Measurements from ENCODE around the gene NAA80.

The NAA80 gene

DNA sequence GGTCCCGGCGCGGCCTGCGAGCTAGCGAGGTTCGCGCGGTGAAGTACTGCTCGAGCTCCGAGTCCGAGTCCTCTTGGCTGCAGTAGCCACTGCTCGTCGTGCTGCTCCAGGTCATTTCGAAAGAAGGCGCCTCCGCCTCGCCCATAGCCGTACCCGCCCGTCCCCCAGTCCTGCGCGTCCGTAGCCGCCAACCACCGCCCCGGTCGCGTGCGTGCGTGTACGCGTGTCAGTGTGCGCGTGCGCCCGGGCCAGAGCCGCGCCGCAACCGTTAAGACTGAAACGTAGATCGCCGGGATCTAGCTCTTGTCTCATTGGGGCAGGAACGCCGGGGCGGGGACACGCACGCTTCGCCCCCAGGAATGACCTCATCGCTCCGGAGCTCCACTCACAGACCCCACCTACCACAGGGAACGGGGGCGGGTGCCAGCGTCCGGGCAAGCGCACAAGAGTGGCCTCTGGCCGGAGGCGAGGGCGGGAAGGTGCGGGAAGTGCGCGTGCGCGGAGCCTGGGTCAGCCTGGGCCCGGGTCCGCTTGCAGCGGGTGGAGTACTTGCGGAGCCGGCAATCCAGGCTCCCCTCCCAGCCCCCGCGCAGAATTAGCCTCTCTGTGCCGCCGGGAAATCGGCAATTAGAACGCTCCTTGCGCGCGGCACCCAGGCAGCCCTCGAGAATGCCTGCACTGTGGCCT is 38.1 kb upstream of the NAA80 start:
- DNase-seq (ENCODE audit: low read depth in 2 of 2): peak; percentile 100
- peak overlapping the region; percentile 85 to 89 for H3K4me3 ChIP-seq (replicated peaks in 1 of 2; ENCODE audit: low read depth in 2 of 2, low read length in 2 of 2)
- TF ChIP-seq, protein P1, sequence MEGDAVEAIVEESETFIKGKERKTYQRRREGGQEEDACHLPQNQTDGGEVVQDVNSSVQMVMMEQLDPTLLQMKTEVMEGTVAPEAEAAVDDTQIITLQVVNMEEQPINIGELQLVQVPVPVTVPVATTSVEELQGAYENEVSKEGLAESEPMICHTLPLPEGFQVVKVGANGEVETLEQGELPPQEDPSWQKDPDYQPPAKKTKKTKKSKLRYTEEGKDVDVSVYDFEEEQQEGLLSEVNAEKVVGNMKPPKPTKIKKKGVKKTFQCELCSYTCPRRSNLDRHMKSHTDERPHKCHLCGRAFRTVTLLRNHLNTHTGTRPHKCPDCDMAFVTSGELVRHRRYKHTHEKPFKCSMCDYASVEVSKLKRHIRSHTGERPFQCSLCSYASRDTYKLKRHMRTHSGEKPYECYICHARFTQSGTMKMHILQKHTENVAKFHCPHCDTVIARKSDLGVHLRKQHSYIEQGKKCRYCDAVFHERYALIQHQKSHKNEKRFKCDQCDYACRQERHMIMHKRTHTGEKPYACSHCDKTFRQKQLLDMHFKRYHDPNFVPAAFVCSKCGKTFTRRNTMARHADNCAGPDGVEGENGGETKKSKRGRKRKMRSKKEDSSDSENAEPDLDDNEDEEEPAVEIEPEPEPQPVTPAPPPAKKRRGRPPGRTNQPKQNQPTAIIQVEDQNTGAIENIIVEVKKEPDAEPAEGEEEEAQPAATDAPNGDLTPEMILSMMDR (IDR thresholded peaks at IDR 0.05; ENCODE audit: low read depth, low read length): no peak

DNA sequence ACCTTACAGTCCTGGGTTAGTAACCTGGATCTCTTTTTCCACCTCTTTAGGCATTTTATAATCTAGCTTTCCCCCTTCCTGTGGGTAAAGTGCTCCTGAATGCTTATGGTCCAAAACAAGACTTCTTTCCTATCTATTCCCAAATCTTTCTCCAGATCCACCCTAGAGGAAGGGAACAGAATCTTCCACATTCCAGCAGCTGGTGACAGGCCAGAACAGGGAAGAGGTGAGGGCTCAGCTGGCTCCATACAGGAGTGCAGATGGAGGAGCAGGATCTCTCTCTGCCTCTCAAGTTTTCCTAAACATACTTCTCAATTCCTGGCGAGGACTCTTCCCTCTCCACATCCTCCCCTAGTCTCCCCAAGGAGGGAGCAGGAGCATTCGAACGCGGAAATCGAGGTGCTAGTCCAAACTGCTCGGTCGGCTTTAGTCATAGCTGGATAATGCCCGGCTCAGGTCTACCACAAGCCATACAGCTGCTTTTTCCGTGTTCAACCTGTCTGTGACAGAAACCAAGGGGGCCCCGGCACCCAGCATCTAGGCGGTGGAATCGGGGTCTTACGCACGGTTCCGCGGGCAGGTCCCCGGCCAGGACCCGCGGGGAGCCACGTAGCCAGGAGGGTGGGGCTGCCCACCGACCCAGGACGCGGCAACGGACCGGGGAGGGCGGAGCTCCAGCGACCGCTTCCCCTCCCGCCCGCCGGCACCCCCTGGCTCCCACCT is 37.4 kb upstream of the NAA80 start:
- H3K4me3 ChIP-seq (replicated peaks in 1 of 2; ENCODE audit: low read depth in 2 of 2, low read length in 2 of 2): peak overlapping the region; percentile 85 to 89
- DNase-seq (ENCODE audit: low read depth in 2 of 2): peak; percentile 39 to 49
- TF ChIP-seq, protein P1 (IDR thresholded peaks at IDR 0.05; ENCODE audit: low read depth, low read length): no peak

DNA sequence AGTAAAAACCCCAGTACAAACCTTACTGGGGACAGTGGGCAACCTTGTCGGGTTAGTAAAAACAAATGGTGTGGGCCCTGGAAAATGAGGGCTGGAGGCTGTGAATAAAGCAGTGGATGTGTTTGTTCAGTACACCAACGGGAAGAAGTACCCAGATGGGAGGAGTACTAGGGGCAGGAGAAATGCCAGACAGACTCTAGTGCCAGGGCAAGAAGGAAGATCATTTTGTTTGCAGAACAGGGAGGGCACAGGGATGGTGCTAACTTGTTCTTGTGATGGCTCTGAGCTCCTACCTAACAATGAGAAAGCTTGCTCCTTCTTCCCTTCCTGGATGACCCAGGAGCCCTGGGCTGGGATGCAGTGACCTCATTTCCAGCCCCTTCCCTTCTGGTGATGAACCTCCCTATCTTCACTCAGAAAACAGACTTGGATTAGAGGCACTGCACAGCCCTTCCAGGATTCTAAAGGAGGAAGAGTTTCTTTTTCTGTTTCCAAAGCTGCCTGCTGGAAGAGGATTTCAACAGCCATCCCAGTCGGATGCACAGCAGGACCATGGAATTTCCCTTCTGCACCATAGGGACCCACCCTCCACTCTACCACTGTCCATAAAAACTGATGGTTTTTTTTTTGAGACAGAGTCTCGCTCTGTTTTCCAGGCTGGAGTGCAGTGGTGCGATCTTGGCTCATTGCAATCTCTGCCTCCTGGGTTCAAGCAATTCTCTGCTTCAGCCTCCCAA is 35.3 kb upstream of the NAA80 start:
- TF ChIP-seq, protein P1 (IDR thresholded peaks at IDR 0.05; ENCODE audit: low read depth, low read length): no peak
- no peak for DNase-seq (ENCODE audit: low read depth in 2 of 2)
- H3K4me3 ChIP-seq (replicated peaks in 1 of 2; ENCODE audit: low read depth in 2 of 2, low read length in 2 of 2): peak overlapping the region in 1 of 2 donors; percentile 13

DNA sequence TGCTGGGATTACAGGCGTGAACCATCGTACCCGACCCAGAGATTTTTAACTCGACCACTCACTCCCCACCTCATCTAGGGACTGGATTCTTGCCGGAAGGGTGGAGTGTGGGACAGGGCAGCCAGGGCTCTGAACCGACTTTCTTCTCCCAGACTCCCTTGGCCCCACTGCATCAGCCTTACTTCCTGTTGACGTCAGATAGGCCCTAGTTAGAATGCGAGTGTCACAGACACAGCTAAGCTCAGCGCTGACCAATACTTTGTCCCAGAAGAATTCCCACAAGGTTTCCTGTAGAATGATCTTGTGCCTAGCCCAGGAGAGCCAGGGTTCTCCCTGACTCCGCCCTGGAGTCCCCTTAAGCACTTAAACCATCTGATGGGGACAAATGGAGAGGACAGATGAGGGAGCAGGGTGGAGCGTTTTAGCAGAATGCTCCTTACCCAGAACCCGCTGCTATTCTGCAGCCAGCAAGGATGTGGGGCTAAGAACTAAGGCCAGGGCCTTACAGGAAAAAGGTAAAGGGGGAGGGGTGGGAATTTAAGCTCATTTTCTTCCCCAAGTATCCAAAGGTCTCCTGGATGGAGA is 34.6 kb upstream of the NAA80 start:
- peak; percentile 93 to 95 for DNase-seq (ENCODE audit: low read depth in 2 of 2)

DNA sequence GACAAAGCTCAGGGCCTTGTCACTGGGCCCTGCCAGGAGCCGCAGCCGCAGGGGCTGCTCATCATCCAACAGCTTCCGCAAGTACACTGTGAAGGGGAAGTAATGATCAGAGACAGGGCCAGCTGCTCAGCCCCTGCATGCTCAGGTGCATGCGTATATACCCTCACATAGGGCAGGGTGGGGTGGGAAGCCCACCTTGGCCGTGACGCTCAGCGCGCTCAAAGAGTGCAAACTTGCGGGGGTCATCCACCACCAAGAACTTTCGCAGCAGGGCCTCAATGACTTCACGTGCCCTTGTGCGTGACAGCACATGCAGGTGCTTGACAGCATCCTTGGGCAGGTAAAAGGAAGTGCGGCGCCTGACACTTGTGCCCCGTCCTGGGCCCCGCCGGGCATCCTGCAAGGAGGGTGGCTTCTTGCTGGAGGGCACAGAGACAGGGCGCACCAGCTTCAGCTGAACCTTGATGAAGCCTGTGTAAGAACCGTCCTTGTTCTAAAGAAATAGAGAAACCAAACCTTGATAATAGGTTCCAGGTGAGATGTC is 32.2 kb upstream of the NAA80 start:
- TF ChIP-seq, protein P1 (IDR thresholded peaks at IDR 0.05; ENCODE audit: low read depth, low read length): no peak
- no peak for DNase-seq (ENCODE audit: low read depth in 2 of 2)
- no peak overlapping the region for H3K4me3 ChIP-seq (replicated peaks in 1 of 2; ENCODE audit: low read depth in 2 of 2, low read length in 2 of 2)

More for the DNA sequence above, 34.6 kb upstream of the NAA80 start:
- peak overlapping the region in 1 of 2 donors; percentile 21 for H3K4me3 ChIP-seq (replicated peaks in 1 of 2; ENCODE audit: low read depth in 2 of 2, low read length in 2 of 2)
- TF ChIP-seq, protein P1 (IDR thresholded peaks at IDR 0.05; ENCODE audit: low read depth, low read length): no peak

DNA sequence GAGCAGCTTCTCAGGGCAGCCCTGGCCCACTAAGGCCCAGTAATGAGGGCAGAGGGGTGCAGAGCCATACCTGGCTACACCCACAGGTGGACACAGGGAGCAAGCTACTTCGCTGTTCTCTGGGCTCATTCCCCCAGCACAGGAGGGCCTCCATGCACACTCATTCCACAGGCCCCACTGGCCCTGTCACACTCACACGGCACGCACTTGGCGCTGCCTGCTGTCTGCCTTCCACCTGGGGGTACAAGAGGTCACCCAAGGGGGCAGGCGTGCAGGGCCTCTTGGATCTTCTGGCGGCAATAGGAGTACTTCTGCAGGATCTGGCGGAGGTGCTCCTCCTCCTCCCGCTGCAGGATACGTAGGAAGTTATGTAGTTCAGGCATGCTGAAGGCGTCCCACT is 31.1 kb upstream of the NAA80 start:
- H3K4me3 ChIP-seq (replicated peaks in 1 of 2; ENCODE audit: low read depth in 2 of 2, low read length in 2 of 2): no peak overlapping the region
- no peak for DNase-seq (ENCODE audit: low read depth in 2 of 2)
- TF ChIP-seq, protein P1 (IDR thresholded peaks at IDR 0.05; ENCODE audit: low read depth, low read length): no peak
